KOPT-K1 (cell line): ENCODE data around the gene SMIM33.
"Not testable (repeated sequence)": the region's sequence is repeated elsewhere in the genome, so short reads cannot be mapped to it uniquely, and the experiment has no call there.

ENCODE experiments used
- H3K27ac ChIP-seq: fragments of 200-600 bp; sonication (generic); 2 replicates; pipeline ENCODE4 v1.5.1; 2016; ENCODE audit warnings: antibody characterized with exemption, mild to moderate bottlenecking, low read depth, low read length; ENCODE audit not compliant: poor library complexity, severe bottlenecking
- H3K36me3 ChIP-seq: fragments of 200-600 bp; sonication (generic); 2 replicates; pipeline ENCODE4 v1.5.1; 2017; ENCODE audit warnings: antibody characterized with exemption, mild to moderate bottlenecking, low read length, moderate library complexity; ENCODE audit not compliant: insufficient read depth
- H3K9me3 ChIP-seq: fragments of 200-600 bp; sonication (generic); 2 replicates; pipeline ENCODE4 v1.5.1; 2017; ENCODE audit warnings: antibody characterized with exemption, low read length, mild to moderate bottlenecking; ENCODE audit not compliant: insufficient read depth, poor library complexity, severe bottlenecking

Gene SMIM33

GRCh38 chr5:139468421-139468931 lies 2.3 kb upstream of the SMIM33 start:
- no peaks in the 10 kb centered on the region for H3K36me3 ChIP-seq
- no peaks in the 10 kb centered on the region for H3K9me3 ChIP-seq
- no peak overlapping the region for H3K27ac ChIP-seq

- peaks cover 7% of the 10 kb centered on the region; the same call in 1 of the 2 replicates for H3K36me3 ChIP-seq
- peak overlapping the region; percentile 96 for H3K27ac ChIP-seq
- no peaks in the 10 kb centered on the region for H3K9me3 ChIP-seq
These were observed 1.7 kb downstream of the SMIM33 start for GRCh38 chr5:139472386-139473030.

GRCh38 chr5:139473105-139473504 lies 2.3 kb downstream of the SMIM33 start:
- no peaks in the 10 kb centered on the region for H3K9me3 ChIP-seq
- H3K27ac ChIP-seq: peak overlapping the region; percentile 96
- H3K36me3 ChIP-seq: peaks cover 13% of the 10 kb centered on the region; the same call in 1 of the 2 replicates

- H3K9me3 ChIP-seq: no peaks in the 10 kb centered on the region
- H3K36me3 ChIP-seq: peaks cover 18% of the 10 kb centered on the region; the same call in 1 of the 2 replicates
- H3K27ac ChIP-seq: peak overlapping the region; percentile 96
These were observed 2.8 kb downstream of the SMIM33 start for GRCh38 chr5:139473565-139473964.

DNA sequence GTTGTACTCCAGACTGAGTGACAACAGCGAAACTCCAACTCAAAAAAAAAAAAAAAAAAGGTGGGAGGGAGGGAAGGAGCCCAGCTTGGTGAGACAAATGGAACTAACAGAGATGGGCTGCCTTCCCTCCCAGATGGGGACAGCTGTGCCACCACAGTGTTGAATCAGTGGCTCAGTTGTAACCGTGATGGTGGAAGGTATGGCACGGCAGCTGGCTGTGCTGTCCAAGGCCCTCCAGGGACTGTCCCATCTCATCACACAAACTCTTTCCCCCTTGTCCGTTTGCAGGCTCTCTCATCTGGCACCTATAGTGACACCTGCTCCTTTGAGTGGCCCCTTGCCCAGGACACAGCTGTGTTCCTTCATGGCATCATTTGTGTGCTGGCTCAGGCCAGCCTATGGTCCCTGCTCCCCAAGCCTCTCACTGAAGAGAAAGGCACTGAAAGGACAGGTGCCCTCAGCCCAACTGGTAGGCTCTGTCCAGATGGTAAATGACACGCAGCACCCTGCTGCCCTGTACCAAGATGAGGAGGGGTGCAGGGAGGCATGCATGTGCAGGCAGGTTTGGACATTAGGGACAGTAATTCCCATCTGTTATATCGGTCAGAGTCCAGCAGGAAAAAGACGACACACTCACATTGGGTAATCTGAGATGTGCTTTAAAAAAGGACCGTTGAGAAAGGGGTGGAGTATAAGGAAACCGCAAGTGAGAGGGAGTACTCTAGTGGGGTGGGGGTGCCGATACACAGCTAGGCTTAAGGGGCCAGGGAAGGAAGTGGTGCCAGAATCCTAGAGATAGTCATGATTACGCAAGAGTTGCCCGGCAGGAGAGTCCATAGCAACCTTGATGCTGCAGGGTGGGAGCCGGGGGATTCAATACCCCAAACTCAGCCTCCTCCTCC lies 4.3 kb downstream of the SMIM33 start:
- H3K9me3 ChIP-seq: no peaks in the 10 kb centered on the region
- peak overlapping the region; percentile 96 for H3K27ac ChIP-seq
- H3K36me3 ChIP-seq: peaks cover 24% of the 10 kb centered on the region; the same call in 1 of the 2 replicates

- Histone ChIP-seq H3K9me3 (no peaks in the 10 kb centered on the region), H3K27ac (peak overlapping the region; percentile 96), H3K36me3 (peaks cover 24% of the 10 kb centered on the region; the same call in 1 of the 2 replicates)
These were observed 5.2 kb downstream of the SMIM33 start for GRCh38 chr5:139475865-139476617.

GRCh38 chr5:139478657-139479423 lies 8.0 kb downstream of the SMIM33 start:
- peaks cover 24% of the 10 kb centered on the region; the same call in 1 of the 2 replicates for H3K36me3 ChIP-seq
- not testable (repeated sequence) for H3K9me3 ChIP-seq, H3K27ac ChIP-seq

DNA sequence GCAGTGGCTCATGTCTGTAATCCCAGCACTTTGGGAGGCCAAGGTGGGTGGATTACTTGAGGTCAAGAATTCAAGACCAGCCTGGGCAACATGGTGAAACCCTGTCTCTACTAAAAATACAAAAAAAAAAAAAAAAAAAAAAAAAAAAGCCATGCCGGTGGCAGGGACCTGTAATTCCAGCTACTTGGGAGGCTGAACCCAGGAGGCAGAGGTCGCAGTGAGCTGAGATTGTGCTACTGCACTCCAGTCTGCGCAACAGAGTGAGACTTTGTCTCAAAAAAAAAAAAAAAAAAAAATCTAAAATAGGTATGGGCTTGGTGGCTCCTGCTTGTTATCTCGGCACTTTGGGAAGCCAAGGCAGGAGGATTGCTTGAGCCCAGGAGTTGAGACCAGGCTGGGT lies 8.9 kb downstream of the SMIM33 start:
- peaks cover 24% of the 10 kb centered on the region; the same call in 1 of the 2 replicates for H3K36me3 ChIP-seq
- H3K9me3 ChIP-seq, H3K27ac ChIP-seq: not testable (repeated sequence)

- H3K36me3 ChIP-seq: peaks cover 24% of the 10 kb centered on the region; the same call in 1 of the 2 replicates
- peak overlapping the region; percentile 73 for H3K27ac ChIP-seq
- H3K9me3 ChIP-seq: no peaks in the 10 kb centered on the region
These were observed 10.3 kb downstream of the SMIM33 start for GRCh38 chr5:139481122-139481533.

DNA sequence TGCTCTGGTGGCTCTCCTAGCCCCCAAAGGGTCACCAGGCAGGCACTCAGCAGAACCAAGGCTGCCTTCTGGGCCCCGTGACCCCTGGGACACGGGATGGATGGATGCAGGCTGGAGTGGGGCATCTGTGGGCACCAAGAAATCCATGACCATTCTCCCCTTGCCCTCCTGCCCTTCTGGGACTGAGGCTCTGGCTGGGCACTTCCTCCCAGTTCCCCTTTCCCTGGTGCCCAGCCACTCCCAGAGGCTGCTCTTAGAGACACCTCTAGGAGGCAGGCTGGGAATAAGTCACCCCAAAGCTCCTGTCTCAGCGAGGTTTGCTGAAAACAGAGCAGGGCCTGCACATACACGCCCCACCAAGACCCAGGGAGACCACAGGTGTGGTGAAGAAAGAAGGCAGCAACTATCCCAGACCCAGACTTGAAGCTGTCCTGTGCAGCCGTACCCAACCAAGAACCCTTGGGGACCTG lies 10.8 kb downstream of the SMIM33 start:
- H3K9me3 ChIP-seq: no peaks in the 10 kb centered on the region
- H3K36me3 ChIP-seq: peaks cover 24% of the 10 kb centered on the region; the same call in 1 of the 2 replicates
- H3K27ac ChIP-seq: peak overlapping the region; percentile 73

- Histone ChIP-seq H3K27ac (peak within 1 kb of the TSS; percentile 73), H3K9me3 (no peaks in the 10 kb centered on the region), H3K36me3 (peaks cover 19% of the 10 kb centered on the region; the same call in 1 of the 2 replicates)
These were observed 11.5 kb downstream of the SMIM33 start, which contains the start of gene STING1 for GRCh38 chr5:139482050-139482889. Gene STING1 (minus strand): TSS chr5:139482758. CDS start chr5:139481704, 1,054 bp downstream.

- Histone ChIP-seq H3K36me3 (peaks cover 14% of the 10 kb centered on the region; the same call in 1 of the 2 replicates), H3K27ac (peak overlapping the region; percentile 73)
- H3K9me3 ChIP-seq: not testable (repeated sequence)
These were observed 12.0 kb downstream of the SMIM33 start for GRCh38 chr5:139482890-139483208.

GRCh38 chr5:139486201-139486600 lies 15.4 kb downstream of the SMIM33 start:
- Histone ChIP-seq H3K9me3 (no peaks in the 10 kb centered on the region), H3K27ac (no peak overlapping the region), H3K36me3 (no peaks in the 10 kb centered on the region)
